ENCODE results near the gene BSG. TPM values are rescaled to one million over a fixed set of nuclear protein-coding genes. Genes with fewer than 3 reads are reported as not detected.

Gene BSG
- total RNA-seq, 1 experiment from 2014 or later: 758 TPM

DNA sequence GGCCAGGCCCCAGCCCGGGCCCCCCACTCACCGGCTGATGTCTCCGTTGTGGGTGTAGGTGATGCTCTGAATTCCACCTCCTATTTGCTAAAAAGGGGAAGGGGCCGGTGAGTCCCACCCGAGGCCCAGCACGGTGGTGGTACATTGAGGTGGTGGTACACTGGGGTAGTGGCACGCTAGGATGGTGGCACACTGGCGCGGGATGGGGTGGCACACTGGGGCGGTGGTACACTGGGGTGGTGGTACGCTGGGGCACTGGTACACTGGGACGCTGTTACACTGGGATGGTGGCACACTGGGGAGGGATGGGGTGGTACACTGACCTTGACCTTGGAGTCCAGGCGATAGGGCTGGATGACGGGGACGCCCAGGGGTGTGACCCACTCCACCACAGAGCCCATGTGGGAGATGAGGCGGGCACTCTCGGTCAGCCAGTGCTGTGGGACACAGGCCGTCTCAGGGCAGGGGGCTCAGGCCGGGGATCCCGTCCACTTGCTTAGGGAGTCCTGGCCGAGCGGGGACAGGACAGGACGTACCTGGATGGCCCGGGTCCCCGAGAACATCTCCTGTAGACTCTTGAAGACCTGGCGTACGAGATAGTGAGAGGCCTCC lies 46.4 kb downstream of the BSG start:
- H3K9me3 Mint-ChIP-seq: no peaks in the 10 kb centered on the region
- no peak for TF ChIP-seq ZNF671 (CRISPR knock-in tag; IDR thresholded peaks at IDR 0.05)
- TF ChIP-seq, protein P1, sequence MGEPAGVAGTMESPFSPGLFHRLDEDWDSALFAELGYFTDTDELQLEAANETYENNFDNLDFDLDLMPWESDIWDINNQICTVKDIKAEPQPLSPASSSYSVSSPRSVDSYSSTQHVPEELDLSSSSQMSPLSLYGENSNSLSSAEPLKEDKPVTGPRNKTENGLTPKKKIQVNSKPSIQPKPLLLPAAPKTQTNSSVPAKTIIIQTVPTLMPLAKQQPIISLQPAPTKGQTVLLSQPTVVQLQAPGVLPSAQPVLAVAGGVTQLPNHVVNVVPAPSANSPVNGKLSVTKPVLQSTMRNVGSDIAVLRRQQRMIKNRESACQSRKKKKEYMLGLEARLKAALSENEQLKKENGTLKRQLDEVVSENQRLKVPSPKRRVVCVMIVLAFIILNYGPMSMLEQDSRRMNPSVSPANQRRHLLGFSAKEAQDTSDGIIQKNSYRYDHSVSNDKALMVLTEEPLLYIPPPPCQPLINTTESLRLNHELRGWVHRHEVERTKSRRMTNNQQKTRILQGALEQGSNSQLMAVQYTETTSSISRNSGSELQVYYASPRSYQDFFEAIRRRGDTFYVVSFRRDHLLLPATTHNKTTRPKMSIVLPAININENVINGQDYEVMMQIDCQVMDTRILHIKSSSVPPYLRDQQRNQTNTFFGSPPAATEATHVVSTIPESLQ (CRISPR knock-in tag; IDR thresholded peaks at IDR 0.05): no peak
- TF ChIP-seq USF1 (CRISPR knock-in tag; IDR thresholded peaks at IDR 0.05): no peak
- no peak for TF ChIP-seq KAT7 (CRISPR knock-in tag; IDR thresholded peaks at IDR 0.05; ENCODE audit: borderline replicate concordance)
- no peak for TF ChIP-seq NR1H2 (CRISPR knock-in tag; IDR thresholded peaks at IDR 0.05)
- TF ChIP-seq, protein P2, sequence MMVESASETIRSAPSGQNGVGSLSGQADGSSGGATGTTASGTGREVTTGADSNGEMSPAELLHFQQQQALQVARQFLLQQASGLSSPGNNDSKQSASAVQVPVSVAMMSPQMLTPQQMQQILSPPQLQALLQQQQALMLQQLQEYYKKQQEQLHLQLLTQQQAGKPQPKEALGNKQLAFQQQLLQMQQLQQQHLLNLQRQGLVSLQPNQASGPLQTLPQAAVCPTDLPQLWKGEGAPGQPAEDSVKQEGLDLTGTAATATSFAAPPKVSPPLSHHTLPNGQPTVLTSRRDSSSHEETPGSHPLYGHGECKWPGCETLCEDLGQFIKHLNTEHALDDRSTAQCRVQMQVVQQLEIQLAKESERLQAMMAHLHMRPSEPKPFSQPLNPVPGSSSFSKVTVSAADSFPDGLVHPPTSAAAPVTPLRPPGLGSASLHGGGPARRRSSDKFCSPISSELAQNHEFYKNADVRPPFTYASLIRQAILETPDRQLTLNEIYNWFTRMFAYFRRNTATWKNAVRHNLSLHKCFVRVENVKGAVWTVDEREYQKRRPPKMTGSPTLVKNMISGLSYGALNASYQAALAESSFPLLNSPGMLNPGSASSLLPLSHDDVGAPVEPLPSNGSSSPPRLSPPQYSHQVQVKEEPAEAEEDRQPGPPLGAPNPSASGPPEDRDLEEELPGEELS (CRISPR knock-in tag; IDR thresholded peaks at IDR 0.05): no peak
- TF ChIP-seq OVOL2 (CRISPR knock-in tag; IDR thresholded peaks at IDR 0.05; ENCODE audit: borderline replicate concordance): no peak
- TF ChIP-seq GRHL2 (CRISPR knock-in tag; IDR thresholded peaks at IDR 0.05; ENCODE audit: insufficient replicate concordance, severe bottlenecking): no peak
- TF ChIP-seq TEAD4 (CRISPR knock-in tag; IDR thresholded peaks at IDR 0.05): no peak
- TF ChIP-seq ZNF317 (CRISPR knock-in tag; IDR thresholded peaks at IDR 0.05; ENCODE audit: borderline replicate concordance, low read depth): no peak
- no peak for TF ChIP-seq CREB1 (CRISPR knock-in tag; IDR thresholded peaks at IDR 0.05)
- TF ChIP-seq MYBL2 (CRISPR knock-in tag; IDR thresholded peaks at IDR 0.05): no peak
- peaks cover 25% of the 10 kb centered on the region for H3K36me3 Mint-ChIP-seq
- DNase-seq (ENCODE audit: low spot score): no peak
- no peaks in the 10 kb centered on the region for H3K27me3 Mint-ChIP-seq (ENCODE audit: low read depth)
- H3K4me3 Mint-ChIP-seq: no peak overlapping the region
- ATAC-seq: no peak
- H3K27ac Mint-ChIP-seq: no peak overlapping the region
- CTCF ChIA-PET: no interaction called here
- POLR2A ChIA-PET: no interaction called here
- H3K4me1 Mint-ChIP-seq: no peaks in the 10 kb centered on the region

GRCh38 chr19:619286-620002 lies 47.0 kb downstream of the BSG start:
- no peaks in the 10 kb centered on the region for H3K9me3 Mint-ChIP-seq
- DNase-seq (ENCODE audit: low spot score) (no peak), ATAC-seq (no peak)
- POLR2A ChIA-PET: no interaction called here
- H3K4me3 Mint-ChIP-seq: no peak overlapping the region
- H3K27me3 Mint-ChIP-seq (ENCODE audit: low read depth): no peaks in the 10 kb centered on the region
- no peak for TF ChIP-seq ZNF423 (CRISPR knock-in tag; IDR thresholded peaks at IDR 0.05)
- TF ChIP-seq MXD4 (CRISPR knock-in tag; IDR thresholded peaks at IDR 0.05; ENCODE audit: borderline replicate concordance): no peak
- TF ChIP-seq, protein P3, sequence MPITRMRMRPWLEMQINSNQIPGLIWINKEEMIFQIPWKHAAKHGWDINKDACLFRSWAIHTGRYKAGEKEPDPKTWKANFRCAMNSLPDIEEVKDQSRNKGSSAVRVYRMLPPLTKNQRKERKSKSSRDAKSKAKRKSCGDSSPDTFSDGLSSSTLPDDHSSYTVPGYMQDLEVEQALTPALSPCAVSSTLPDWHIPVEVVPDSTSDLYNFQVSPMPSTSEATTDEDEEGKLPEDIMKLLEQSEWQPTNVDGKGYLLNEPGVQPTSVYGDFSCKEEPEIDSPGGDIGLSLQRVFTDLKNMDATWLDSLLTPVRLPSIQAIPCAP (CRISPR knock-in tag; IDR thresholded peaks at IDR 0.05): no peak
- no peak for TF ChIP-seq PRDM15 (CRISPR knock-in tag; IDR thresholded peaks at IDR 0.05)
- TF ChIP-seq NFE2L1 (CRISPR knock-in tag; IDR thresholded peaks at IDR 0.05): no peak
- TF ChIP-seq ZNF396 (CRISPR knock-in tag; IDR thresholded peaks at IDR 0.05; ENCODE audit: borderline replicate concordance): no peak
- H3K4me1 Mint-ChIP-seq: no peaks in the 10 kb centered on the region
- peaks cover 26% of the 10 kb centered on the region for H3K36me3 Mint-ChIP-seq
- no peak overlapping the region for H3K27ac Mint-ChIP-seq
- CTCF ChIA-PET: no interaction called here

Data from WTC11 (cell line).